A375 (cell line): Measurements from ENCODE around the gene IARS1. TPM values are rescaled to one million over a fixed set of nuclear protein-coding genes. Genes with fewer than 3 reads are reported as not detected.

Source experiments
- small RNA-seq: library from RNA; depleted of rRNA; stranded (forward); fragments of <200 nt; gene quantifications from one replicate; pipeline ENCODE3, GENCODE V24; 2014
- total RNA-seq: library from RNA; depleted of rRNA; stranded (reverse); fragments of >200 nt; shearing (Covaris generic); gene quantifications from 2 replicates; pipeline ENCODE4 v1.2.3, GENCODE V29; 2014; rRNA removed

The IARS1 gene
- 354 and 367 TPM in 2 replicates for total RNA-seq

DNA sequence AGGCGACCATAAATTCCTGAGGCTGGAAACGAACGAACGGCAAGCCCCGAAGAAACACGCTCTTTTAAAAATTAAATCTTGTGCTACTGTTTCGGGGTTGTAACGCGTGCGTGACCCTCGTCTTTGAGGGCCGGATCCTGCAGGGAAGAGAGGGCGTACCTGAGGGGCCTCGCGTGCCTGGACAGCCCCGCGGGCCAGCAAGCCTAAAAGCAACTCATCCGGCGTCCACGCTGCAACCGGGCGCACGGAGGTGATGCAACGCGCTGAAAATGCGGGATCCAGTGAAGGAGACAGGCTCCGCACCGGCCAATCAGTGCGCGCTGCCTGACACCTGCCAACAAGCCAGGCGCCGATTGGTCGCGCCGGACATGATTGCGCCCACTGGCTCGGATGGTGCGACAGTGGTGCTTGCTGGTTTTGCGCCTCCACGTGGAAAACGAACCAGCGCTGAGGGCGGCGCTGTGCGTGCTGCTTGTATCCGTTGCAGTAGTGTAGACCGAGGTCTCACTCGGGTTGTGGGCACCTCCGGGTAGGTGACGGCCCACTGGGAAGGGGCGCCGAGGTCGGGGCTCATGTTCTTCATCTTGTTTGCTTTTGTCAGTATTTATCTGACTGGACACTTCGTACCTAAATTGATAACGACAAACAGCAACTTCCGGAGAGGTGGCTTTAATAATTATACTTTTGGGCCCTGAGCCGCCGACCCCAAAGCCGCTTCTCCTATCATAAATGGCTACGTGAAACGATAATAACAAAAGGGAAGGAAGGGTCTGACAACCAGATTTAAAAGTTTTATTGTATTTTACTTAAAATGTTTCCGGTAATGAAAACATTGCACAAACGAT is at the start of gene IARS1:
TSS of gene IARS1 (minus strand) at position 246 of the 845 bp plus-strand sequence. CDS start 4,278 bp downstream, outside the sequence.

GRCh38 chr9:92325269-92325990 is 31.9 kb upstream of the IARS1 start, which contains the start of the genes CENPP and NOL8:
TSS of gene CENPP (plus strand) at chr9:92325953.
TSS of gene NOL8 (minus strand) at chr9:92325350. CDS start at chr9:92324161, 1,189 bp downstream.

Small RNAs within 50 kb of the gene (small RNA-seq; reads per million reads assigned to genes)
- gene MIR3651 = not detected
- gene SNORA84 = not detected

Other genes with a start within 250 kb of the IARS1 start
- 62.0 and 63.1 TPM in 2 replicates for gene SPTLC1, start 178.3 kb downstream of the IARS1 start, total RNA-seq
- gene NOL8, start 31.7 kb upstream of the IARS1 start, total RNA-seq = 33.2 and 39.0 TPM in 2 replicates
- gene CENPP, start 32.3 kb upstream of the IARS1 start, total RNA-seq = 14.2 and 15.4 TPM in 2 replicates
- not detected in 2 replicates for gene OGN, start 110.9 kb upstream of the IARS1 start, total RNA-seq
- not detected in 2 replicates for gene OMD, start 130.8 kb upstream of the IARS1 start, total RNA-seq
- not detected in 2 replicates for gene ASPN, start 188.8 kb upstream of the IARS1 start, total RNA-seq
- 0.77 and 1.5 TPM in 2 replicates for gene ECM2, start 242.3 kb upstream of the IARS1 start, total RNA-seq